Lung (tissue), 12 donors: Measurements from ENCODE around the gene NFIA. TPM values are rescaled to one million over a fixed set of nuclear protein-coding genes. Genes with fewer than 3 reads are reported as not detected.

Experiments
- ATAC-seq: fragments of 200-7000 bp; cut with Tn5 transposase; one replicate; pipeline ENCODE4 v1.9.1; 2020; ENCODE audit warnings: moderate number of reproducible peaks; ENCODE audit not compliant: insufficient read depth, low FRiP score
- DNase-seq, 3 donors: peaks; one replicate each; pipeline ENCODE4 v3.0.0-alpha.2; 2013 to 2017
- H3K27ac ChIP-seq, 2 donors: one replicate each; pipeline ENCODE4 v1.5.1; 2013; ENCODE audit warnings: mild to moderate bottlenecking in 2 of 2, moderate library complexity in 2 of 2, control low read depth in 1 of 2, inconsistent platforms in 1 of 2, low read depth in 1 of 2, low read length in 1 of 2
- H3K27me3 ChIP-seq, 3 donors: one replicate each; pipeline ENCODE4 v1.5.1; 2013; ENCODE audit warnings: low read length in 2 of 3; ENCODE audit not compliant: control insufficient read depth in 3 of 3, insufficient read depth in 3 of 3
- H3K36me3 ChIP-seq, 4 donors: one replicate each; pipeline ENCODE4 v1.5.1; 2013; ENCODE audit warnings: low read length in 4 of 4, mild to moderate bottlenecking in 1 of 4, moderate library complexity in 1 of 4; ENCODE audit not compliant: control insufficient read depth in 4 of 4, insufficient read depth in 4 of 4
- H3K4me1 ChIP-seq, 5 donors: one replicate each; pipeline ENCODE4 v1.5.1; 2013; ENCODE audit warnings: low read length in 5 of 5, mild to moderate bottlenecking in 2 of 5, moderate library complexity in 1 of 5; ENCODE audit not compliant: control insufficient read depth in 5 of 5, insufficient read depth in 5 of 5
- H3K4me3 ChIP-seq: one replicate; pipeline ENCODE4 v1.5.1; 2013; ENCODE audit warnings: mild to moderate bottlenecking, control low read depth, moderate library complexity
- H3K9ac ChIP-seq, 2 donors: one replicate each; pipeline ENCODE4 v1.5.1; 2013; ENCODE audit warnings: low read length in 2 of 2, control low read depth in 1 of 2; ENCODE audit not compliant: insufficient read depth in 1 of 2
- H3K9me3 ChIP-seq, 4 donors: one replicate each; pipeline ENCODE4 v1.5.1; 2013; ENCODE audit warnings: low read length in 3 of 4, mild to moderate bottlenecking in 1 of 4, moderate library complexity in 1 of 4; ENCODE audit not compliant: control insufficient read depth in 4 of 4, insufficient read depth in 3 of 4
- CTCF ChIP-seq: IDR thresholded peaks from 2 replicates; pipeline ENCODE4 v1.5.1; 2012; ENCODE audit warnings: mild to moderate bottlenecking; ENCODE audit errors: control extremely low read depth, extremely low read depth
- whole genome bisulfite sequencing, 2 donors: extraction: QIAGEN DNeasy Blood & Tissue Kit; methylation state at CpG; one replicate each; pipeline ENCODE4 v1.1.7; 2013; 5-methylcytosine and 5-hydroxymethylcytosine counted together
- polyA plus RNA-seq, 2 donors: library from polyadenylated mRNA; stranded (reverse); fragments of 200-250 nt; gene quantifications; one replicate each; pipeline ENCODE4 v1.2.1, GENCODE V29; 2013
- total RNA-seq, 2 donors: library from RNA; depleted of rRNA in 1 of 2; stranded (reverse); fragments of >200 nt in 1 of 2; gene quantifications; one replicate each; pipeline ENCODE4 v1.2.1, GENCODE V29; 2014 to 2021
- donor health status: control.
- donor health status: control.
- donor health status: Bipolar disorder and iron deficiency.
- donor health status: healthy.
- donor health status: DM: yes; HTN: yes; CAD: no.

Gene NFIA
- total and polyA plus RNA-seq, 4 donors = 3.0 to 63.4 (median 34.2) TPM

- ATAC-seq (no peak), DNase-seq (no peak)
- Histone ChIP-seq H3K36me3 (peaks cover 4 to 18% (median 12%) of the 10 kb centered on the region in 4 donors), H3K9ac (no peak overlapping the region), H3K9me3 (peaks cover 0 to 5% (median 2%) of the 10 kb centered on the region in 4 donors), H3K4me3 (no peak overlapping the region), H3K27me3 (no peaks in the 10 kb centered on the region), H3K27ac (no peak overlapping the region), H3K4me1 (peaks cover 0 to 16% (median 8%) of the 10 kb centered on the region in 5 donors)
- TF ChIP-seq CTCF = no peak
- 95 to 99% methylated on average over 3 of the region's 3 CpGs for WGBS, 2 donors
Measured at GRCh38 chr1:61393575-61393974, 311.2 kb downstream of the NFIA start.

- peak in 2 of 3 donors; percentile 48 to 59 for DNase-seq
- no peak for ATAC-seq
- H3K4me3 ChIP-seq = no peak overlapping the region
- peaks cover 0 to 32% (median 20%) of the 10 kb centered on the region in 5 donors for H3K4me1 ChIP-seq
- H3K36me3 ChIP-seq = peaks cover 0 to 9% (median 4%) of the 10 kb centered on the region in 4 donors
- H3K27ac ChIP-seq = no peak overlapping the region
- WGBS, 2 donors = 72 to 90% methylated on average over 6 of the region's 6 CpGs
- H3K9ac ChIP-seq = no peak overlapping the region
- H3K27me3 ChIP-seq = no peaks in the 10 kb centered on the region
- H3K9me3 ChIP-seq = no peaks in the 10 kb centered on the region
- no peak for TF ChIP-seq CTCF
Measured at GRCh38 chr1:61395146-61395800, 312.9 kb downstream of the NFIA start.

- Histone ChIP-seq H3K9me3 (no peaks in the 10 kb centered on the region), H3K4me3 (no peak overlapping the region), H3K27ac (no peak overlapping the region), H3K4me1 (peaks cover 2 to 38% (median 26%) of the 10 kb centered on the region in 5 donors), H3K9ac (no peak overlapping the region), H3K27me3 (no peaks in the 10 kb centered on the region), H3K36me3 (peaks cover 0 to 7% (median 3%) of the 10 kb centered on the region in 4 donors)
- DNase-seq (no peak), ATAC-seq (no peak)
- no peak for TF ChIP-seq CTCF
- 95 to 97% methylated on average over 6 of the region's 6 CpGs for WGBS, 2 donors
Measured at GRCh38 chr1:61397495-61397894, 315.1 kb downstream of the NFIA start.
